Stimulated activated CD4-positive, alpha-beta T cell treated with anti-CD3 and anti-CD28 coated beads, Interleukin-12 subunit alpha, Interleukin-12 subunit beta, amount 100 ng/mL, for 24 hours (primary cell): ENCODE data around the gene UPF3A.
A peak's percentile ranks its signal among the peaks of the same experiment; 100 is the strongest.
"Not testable (repeated sequence)": the region's sequence is repeated elsewhere in the genome, so short reads cannot be mapped to it uniquely, and the experiment has no call there.

Experiments used
- DNase-seq, 2 experiments: peaks; one replicate each; pipeline ENCODE4 v3.0.0-alpha.2; 2020; ENCODE audit warnings: low read depth in 2 of 2

UPF3A gene

DNA sequence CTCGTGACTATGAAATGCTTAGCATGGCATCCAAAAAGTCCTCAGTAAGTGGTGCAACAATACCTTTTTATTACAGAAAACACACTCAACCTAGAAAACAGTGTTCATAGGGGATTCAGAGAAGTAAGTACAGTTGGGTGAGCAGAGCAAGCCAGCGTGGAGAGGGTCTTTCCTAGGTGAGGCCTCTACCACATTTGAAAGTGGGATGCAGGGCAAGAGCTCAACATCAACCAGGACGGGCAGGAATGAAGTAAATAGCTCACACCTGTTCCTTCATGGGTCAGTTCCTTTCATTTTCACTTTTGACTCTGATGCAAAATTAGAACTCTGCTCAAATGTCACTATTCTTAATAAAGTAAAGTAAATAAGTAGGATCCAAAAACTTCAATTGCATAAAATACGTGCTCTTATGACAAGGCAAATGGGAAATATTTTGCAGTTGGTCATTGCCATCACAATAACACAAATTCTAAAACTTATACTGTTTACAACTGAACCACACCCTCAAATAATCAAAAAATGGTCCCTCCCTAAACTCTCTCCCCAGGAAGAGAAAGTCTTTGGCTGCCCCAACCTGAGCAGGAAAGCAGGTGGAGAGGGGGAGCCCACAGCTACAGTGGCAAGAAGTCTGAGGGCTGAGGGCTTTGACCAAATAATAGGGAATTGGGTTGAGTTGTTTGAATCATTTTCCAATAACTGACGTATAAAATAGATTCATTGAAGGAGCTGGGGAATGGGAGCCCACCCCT lies 53.1 kb downstream of the UPF3A start:
- no peak for DNase-seq

DNA sequence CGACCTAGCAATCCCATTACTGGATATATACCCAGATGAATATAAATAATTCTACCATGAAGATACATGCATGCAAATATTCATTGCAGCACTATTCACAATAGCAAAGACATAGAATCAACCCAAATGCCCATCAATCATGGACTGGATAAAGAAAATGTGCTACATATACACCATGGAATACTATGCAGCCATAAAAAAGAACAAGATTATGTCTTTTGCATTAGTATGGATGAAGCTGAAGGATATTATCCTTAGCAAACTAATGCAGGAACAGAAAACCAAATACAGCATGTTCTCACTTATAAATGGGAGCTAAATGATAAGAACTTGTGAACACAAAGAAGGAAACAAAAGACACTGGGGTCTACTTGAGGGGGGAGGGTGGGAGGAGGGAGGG lies 55.1 kb downstream of the UPF3A start:
- not testable (repeated sequence) for DNase-seq

DNA sequence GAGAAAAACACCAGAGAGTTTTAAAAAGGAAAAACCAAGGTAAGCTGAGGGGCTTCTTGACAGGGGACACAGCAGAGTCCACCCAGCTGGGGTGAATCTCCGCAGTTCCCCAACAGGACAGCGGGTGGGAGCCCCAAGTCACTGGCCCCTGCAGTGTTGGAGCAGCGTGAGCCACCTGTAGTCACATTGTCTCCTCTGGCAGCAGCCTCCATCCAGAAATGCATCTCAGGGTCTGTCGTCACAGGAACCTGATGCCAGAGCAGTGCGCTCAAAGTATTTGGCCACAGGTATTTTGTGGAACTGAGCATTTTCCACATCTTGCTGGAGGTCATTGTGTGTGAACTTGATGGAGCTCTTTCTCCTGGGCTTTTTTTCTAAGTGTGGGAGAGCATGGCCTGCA lies 57.6 kb downstream of the UPF3A start:
- no peak for DNase-seq

DNA sequence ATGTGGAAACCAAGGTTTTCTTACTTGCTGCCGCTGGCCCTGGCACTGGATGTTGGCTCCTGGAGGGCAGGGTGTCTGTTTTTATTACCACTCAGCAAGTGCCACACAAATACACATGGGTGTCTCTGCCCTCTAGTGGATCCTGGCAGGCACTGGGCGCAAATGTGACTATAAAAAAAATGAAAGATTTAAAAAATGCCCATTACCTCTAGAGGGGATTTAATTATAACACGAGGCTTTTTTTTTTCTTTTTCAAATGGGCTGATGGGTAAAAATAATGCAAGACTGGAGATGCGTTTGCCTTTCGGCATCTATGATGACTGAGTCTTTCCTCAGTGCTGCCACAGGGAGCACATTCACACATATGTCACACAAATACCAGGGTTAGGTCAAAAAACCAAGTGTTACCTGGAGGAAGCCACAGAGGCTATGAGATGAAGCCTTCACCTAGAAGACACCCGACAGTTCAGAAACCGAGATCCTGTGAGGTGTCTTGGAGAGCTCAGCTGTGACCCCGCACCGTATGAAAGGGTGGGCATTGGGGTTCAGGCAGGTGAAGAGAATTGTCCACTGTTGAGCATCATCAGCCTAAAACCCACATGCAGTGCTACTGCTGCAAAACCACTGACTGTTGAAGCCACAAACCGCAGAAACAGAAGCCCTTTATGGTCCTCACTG lies 58.6 kb downstream of the UPF3A start:
- DNase-seq: no peak

DNA sequence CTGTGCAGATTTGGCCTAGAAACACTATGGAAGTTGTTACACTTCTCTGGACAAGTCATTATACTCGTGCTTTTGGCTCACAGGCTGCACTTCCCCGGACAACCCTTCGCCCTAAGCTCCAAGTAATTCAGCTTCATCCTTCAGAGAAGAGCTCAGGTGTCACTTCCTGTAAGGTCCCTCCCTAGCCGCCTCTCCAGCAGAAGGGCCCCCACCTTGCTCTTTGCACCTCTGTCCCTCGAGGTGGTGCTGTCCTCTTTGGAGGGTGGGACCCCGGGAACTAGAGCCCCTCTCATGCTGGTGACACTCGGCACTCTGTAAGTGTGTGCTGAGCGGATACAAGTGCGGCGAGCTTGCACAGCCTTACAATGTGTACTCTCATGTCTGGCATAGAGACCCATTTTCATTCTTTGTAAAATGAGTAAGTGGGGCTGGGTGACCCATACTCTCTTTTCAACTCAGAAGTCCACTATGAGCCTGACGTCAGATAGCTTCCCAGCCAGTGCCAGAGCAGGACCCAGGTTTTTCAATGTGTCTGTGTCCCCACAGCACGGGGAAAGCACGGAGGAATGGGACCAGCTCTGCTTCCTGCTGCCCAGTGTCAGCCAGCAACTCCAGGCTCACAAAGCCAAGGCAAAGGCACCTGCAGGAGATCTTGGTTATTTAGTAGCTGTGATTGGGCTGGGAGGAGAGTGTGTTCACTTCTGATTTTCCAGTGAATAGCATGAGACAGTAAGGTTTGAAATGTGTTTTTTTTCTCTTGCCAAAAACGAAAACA lies 59.8 kb downstream of the UPF3A start:
- no peak for DNase-seq

DNA sequence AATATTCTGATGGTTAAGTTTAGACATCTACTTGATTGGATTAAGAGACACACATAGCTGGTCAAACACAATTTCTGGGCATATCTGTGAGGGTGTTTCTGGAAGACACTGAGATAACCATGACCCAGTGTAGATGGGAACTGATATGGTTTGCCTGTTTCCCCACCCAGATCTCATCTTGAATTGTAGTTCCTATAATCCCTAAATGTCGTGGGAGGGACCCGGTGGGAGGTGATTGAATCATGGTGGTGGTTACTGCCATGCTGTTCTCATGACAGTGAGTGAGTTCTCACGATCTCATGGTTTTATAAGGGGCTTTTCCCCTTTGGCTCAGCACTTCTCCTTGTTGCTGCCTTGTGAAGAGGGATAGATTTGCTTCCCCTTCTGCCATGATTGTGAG lies 65.9 kb downstream of the UPF3A start:
- not testable (repeated sequence) for DNase-seq

DNA sequence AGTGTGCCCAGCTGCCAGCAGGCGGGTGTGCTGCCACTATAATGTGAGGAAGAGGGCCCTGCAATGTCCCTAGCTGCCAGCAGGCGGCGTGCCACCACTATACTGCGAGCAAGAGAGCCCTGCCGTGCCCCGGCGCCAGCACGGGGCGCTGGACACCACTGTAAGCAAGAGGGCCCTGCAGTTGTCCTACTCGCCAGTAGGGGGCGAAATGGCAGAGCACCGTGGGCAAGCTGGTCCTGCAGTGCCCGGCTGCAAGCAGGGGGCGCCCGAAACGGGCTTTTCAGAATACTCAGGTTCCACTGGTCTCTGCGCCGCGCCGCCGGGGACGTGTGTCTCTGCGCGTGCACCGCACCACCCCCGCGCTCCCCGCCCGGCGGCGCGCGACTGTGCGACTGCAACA lies 71.4 kb downstream of the UPF3A start:
- DNase-seq: peak in 1 of 2 experiments; percentile 18

DNA sequence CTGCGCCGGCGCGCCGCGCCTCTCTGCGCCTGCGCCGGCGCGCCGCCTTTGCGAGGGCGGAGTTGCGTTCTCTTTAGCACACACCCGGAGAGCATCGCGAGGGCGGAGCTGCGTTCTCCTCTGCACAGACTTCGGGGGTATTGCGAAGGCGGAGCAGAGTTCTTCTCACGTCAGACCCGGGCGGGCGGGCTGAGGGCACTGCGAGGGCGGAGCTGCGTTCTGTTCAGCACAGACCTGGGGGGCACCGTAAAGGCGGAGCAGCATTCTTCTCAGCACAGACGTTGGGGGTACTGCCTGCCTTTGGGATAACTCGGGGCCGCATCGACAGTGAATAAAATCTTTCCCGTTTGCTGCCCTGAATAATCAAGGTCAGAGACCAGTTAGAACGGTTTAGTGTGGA lies 72.0 kb downstream of the UPF3A start:
- not testable (repeated sequence) for DNase-seq
